GM12864 (cell line): ENCODE results near the gene TAL1.

Experiments used
- DNase-seq: peaks from one replicate; pipeline ENCODE4 v3.0.0-alpha.2; 2011; ENCODE audit warnings: low read depth
- H3K4me3 ChIP-seq: 2 replicates; pipeline ENCODE4 v1.5.1; 2011; ENCODE audit warnings: mild to moderate bottlenecking, low read depth, low read length, control low read depth
- CTCF ChIP-seq: IDR thresholded peaks from 2 replicates; pipeline ENCODE4 v1.5.1; 2011; ENCODE audit warnings: low read depth, mild to moderate bottlenecking, moderate library complexity, low read length, control low read depth, inconsistent platforms; ENCODE audit errors: missing control alignments

The TAL1 gene

DNA sequence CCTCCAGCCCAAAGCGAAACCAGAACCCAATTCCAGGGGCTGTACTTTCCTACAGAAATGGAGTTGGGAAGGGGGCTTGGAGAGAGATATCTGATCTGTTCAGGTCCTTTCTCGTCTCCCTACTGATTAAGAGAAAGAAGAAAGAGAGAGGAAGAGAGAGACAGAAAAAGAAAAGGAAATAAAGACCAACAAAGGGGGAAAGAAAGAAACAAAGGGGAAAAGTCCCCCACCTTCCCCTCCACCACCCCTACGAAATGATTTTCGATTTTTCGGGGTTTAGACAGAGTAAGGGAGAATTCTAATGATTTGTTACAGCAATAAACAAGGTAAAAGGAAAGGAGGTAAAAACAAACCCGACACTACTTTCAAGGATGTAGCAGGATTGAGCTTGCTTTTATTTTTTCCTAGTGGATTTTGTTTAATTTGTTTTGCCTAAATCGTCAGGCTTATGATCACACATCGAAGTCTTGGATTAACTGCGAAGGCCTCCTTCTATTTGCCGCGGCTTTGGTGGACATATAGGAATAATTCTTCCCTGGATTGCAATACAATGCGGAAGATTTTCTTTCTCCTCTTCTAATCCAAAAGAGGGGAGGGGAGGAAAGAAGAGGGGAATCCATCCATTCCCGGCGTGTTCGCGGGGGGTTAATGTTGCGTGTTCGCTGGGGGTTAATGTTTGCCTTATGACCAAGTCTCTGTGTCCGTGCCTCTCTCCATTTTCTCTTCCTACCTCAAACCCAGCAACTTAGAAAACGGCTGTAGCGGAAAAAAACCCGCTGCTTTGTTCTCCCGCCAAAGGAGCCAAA, 1.9 kb downstream of the TAL1 start:
- H3K4me3 ChIP-seq, result no peak overlapping the region
- DNase-seq, result no peak
- no peak for TF ChIP-seq CTCF

DNA sequence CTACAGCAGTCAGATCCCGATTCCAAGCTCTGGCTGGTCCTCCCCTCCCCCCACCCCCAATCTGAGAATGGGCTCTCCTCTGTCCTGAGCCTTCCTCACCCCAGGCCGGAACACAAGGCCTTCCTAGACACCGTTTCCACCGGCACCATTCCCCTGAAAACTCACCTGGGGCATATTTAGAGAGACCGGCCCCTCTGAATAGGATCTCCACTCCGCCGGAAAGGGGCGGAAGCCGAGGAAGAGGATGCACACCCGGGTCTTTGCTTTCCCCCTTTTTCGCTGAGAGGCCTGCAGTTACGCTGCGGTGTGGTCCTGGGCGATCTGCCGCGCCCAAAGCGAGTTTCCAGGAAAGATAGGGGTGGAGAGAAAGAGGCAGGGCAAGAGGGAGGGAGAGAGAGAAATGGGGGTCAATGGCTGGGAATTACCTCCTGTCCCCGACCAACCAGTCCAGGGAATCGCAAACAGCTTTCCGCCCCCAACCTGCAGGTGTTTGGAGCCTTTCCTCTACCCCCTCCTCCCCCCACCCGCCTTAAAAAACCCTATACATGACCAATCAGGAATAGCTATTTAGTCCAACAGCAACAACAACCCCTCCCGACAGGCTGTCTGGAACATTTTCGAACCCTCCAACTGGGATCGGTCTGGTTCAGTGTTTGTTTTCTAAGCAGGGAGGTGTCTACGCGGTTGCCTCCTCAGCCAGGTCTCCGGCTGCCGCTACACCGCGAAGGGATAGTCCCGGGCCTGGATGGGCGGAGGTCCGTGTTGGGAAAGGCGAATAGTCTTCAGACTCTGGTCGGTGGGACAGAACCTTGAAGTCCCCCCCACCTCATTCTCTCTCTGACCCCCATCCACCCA, 2.8 kb downstream of the TAL1 start:
- TF ChIP-seq CTCF, result no peak
- H3K4me3 ChIP-seq, result no peak overlapping the region
- DNase-seq, result no peak

DNA sequence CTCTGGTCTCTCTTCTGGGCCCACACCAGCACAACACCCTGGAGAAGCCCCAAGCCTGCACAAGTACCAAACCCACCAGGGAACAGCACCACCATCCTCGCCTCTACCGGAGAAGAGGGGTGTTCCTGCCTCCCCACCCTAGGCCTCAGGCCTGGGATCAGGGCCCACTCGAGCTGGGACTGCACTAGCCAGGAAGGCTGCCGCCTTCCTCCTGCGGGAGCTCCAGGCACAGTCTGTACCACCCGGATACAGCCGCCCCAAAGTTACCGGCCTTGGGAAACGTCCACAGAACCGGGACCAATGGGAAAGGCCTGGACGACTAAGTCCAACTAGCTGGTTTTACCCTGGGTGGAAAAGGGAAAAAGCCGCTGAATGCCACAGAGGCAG, 3.4 kb downstream of the TAL1 start:
- no peak for TF ChIP-seq CTCF
- no peak overlapping the region for H3K4me3 ChIP-seq
- DNase-seq, result no peak

DNA sequence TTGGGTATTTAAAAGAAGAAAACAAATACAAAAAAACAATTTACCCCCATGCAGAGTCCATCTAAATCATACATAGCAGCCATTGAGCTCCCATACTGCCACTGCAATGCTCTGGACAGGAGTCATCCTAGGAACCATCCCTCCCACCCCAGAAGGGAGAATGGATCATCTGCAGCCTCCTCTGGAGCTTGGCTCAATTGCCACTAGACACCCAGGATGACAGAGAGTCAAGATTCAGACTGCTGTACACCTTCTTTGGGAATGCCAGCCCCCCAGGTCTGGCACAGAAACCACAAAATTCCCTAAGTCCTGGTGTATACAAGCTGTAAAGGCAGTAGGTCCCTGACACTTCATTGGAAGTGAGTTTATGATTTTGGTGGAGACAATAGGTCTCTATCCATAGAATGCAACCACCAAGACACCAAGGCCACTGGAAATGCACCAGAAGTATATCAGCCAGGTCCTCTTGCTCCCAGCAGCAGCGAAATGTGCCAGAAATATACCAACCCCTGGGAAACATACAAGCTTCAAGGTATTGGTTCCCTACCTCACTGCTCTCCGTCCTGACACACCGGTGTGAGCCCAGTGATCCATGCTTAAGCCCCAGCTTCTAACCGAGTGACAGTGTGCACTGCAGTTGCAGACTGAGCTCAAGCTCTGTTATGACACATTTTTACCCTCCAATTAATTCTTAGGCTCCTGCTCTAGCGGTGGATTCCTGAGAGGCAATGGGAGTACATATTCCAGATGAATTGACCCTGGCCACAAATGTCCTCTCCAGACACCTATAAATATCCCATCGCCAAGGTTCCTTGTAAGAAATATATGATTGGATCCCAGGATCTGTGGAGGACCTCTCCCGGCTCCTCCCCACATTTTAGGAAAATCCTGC, 4.4 kb downstream of the TAL1 start:
- TF ChIP-seq CTCF, result no peak
- H3K4me3 ChIP-seq, result no peak overlapping the region
- no peak for DNase-seq

GRCh38 chr1:47226839-47227215, 5.2 kb downstream of the TAL1 start:
- no peak overlapping the region for H3K4me3 ChIP-seq
- no peak for TF ChIP-seq CTCF
- DNase-seq, result no peak

DNA sequence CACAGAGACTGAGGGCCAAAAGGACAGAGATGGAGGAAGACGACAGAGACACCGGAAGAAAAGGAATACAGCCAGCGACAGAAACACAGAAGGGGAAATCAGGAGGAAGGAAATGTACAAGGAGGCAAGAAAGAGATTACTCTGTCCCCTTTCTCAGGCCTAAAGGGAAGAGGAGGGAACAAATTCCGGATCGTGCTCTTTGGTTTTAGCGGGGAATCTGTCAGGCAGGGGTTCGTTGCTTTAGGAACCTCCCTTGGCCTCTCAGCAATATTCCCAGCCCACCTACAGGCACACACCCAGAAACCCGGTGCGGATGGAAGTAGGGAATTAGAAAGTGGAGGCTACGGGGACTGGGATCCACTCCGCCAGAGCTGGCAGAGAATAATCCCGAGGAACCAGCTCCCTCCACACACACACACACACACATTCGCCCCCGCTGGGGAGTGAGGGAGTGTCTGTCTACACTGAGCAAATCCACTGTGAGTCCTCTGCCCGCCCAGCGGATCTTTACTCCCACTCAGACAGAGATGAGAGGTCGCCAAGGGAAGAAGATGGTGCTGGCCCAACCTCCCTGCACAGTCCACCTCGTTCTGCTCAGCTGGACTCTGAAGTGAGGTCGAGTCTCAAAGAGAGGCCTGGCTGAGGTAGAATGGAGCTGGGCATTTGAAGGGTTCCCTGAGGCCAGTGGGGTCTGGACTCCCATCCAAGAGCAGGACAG, 5.7 kb downstream of the TAL1 start:
- DNase-seq, result no peak
- no peak for TF ChIP-seq CTCF
- H3K4me3 ChIP-seq, result no peak overlapping the region
